Esophagus mucosa (tissue), 1 donor: Measurements from ENCODE around the gene SYTL1. TPM values are rescaled to one million over a fixed set of nuclear protein-coding genes. Genes with fewer than 3 reads are reported as not detected.

ENCODE experiments used
- ATAC-seq: fragments of 200-7000 bp; cut with Tn5 transposase; one replicate; pipeline ENCODE4 v1.9.1; 2020
- total RNA-seq: library from RNA; stranded (reverse); gene quantifications from one replicate; pipeline ENCODE4 v1.2.4, GENCODE V29; 2023
- donor health status: DM: yes; HTN: yes; CAD: no.

Gene SYTL1
- total RNA-seq, 1 donor from 2014 or later: 113 TPM

- ATAC-seq: no peak
Measured at GRCh38 chr1:27318596-27318995, 23.2 kb upstream of the SYTL1 start.

- ATAC-seq: peak; percentile 96
Measured at GRCh38 chr1:27321813-27322568, 19.8 kb upstream of the SYTL1 start, which contains the start of gene TMEM222. TMEM222 (plus strand) TSS chr1:27322163; CDS start chr1:27322198, 35 bp downstream.

GRCh38 chr1:27322569-27323240 lies 19.1 kb upstream of the SYTL1 start:
- ATAC-seq: no peak

- ATAC-seq: no peak
Measured at GRCh38 chr1:27325286-27325685, 16.5 kb upstream of the SYTL1 start.

GRCh38 chr1:27327964-27328363 lies 13.9 kb upstream of the SYTL1 start:
- ATAC-seq: no peak

- no peak for ATAC-seq
Measured at GRCh38 chr1:27330786-27331185, 11.0 kb upstream of the SYTL1 start.

- no peak for ATAC-seq
Measured at GRCh38 chr1:27331426-27331825, 10.4 kb upstream of the SYTL1 start.

GRCh38 chr1:27331922-27332321 lies 9.9 kb upstream of the SYTL1 start:
- no peak for ATAC-seq

- ATAC-seq: peak; percentile 31
Measured at GRCh38 chr1:27332536-27333281, 9.1 kb upstream of the SYTL1 start.

- ATAC-seq: no peak
Measured at GRCh38 chr1:27333717-27334279, 8.0 kb upstream of the SYTL1 start.

- no peak for ATAC-seq
Measured at GRCh38 chr1:27335506-27336422, 6.1 kb upstream of the SYTL1 start.

- ATAC-seq: no peak
Measured at GRCh38 chr1:27336756-27337155, 5.1 kb upstream of the SYTL1 start.

GRCh38 chr1:27338751-27339150 lies 3.1 kb upstream of the SYTL1 start:
- no peak for ATAC-seq

- no peak for ATAC-seq
Measured at GRCh38 chr1:27339213-27339612, 2.6 kb upstream of the SYTL1 start.

GRCh38 chr1:27342391-27342777 lies 562 bp downstream of the SYTL1 start:
- ATAC-seq: peak; percentile 47

- peak; percentile 81 for ATAC-seq
Measured at GRCh38 chr1:27342778-27343638, 1.2 kb downstream of the SYTL1 start.

GRCh38 chr1:27343639-27344025 lies 1.8 kb downstream of the SYTL1 start:
- no peak for ATAC-seq

GRCh38 chr1:27345272-27345671 lies 3.5 kb downstream of the SYTL1 start:
- no peak for ATAC-seq

GRCh38 chr1:27346357-27346756 lies 4.5 kb downstream of the SYTL1 start:
- ATAC-seq: no peak

- ATAC-seq: no peak
Measured at GRCh38 chr1:27346991-27347624, 5.3 kb downstream of the SYTL1 start.
